PC-9 (cell line): Measurements from ENCODE around the gene SYNPR. TPM values are rescaled to one million over a fixed set of nuclear protein-coding genes. Genes with fewer than 3 reads are reported as not detected.

Experiments
- BruUV-seq: library from RNA; stranded (reverse); fragments of 400-500 nt; replicated peaks from 2 replicates; lab custom pipeline; 2021; lab: Mats Ljungman, UMichigan
- CTCF ChIA-PET: fragments of 300-600 bp; sonication (Branson Sonifier 250); formaldehyde crosslinking; loops from one replicate; lab custom pipeline; 2022; ENCODE audit warnings: antibody characterized with exemption; lab: Charles Lee
- POLR2A ChIA-PET: fragments of 300-600 bp; sonication (Branson Sonifier 250); formaldehyde crosslinking; loops from one replicate; lab custom pipeline; 2022; ENCODE audit warnings: antibody characterized with exemption; ENCODE audit not compliant: unreplicated experiment; lab: Charles Lee
- DNase-seq, 2 experiments: peaks; one replicate each; pipeline versions ENCODE4 v3.0.0 to v3.0.0-alpha.2; 2015 to 2022; ENCODE audit warnings: mixed read lengths in 1 of 2
- H2AFZ ChIP-seq: fragments of 200-600 bp; sonication (generic); 2 replicates; pipeline ENCODE4 v1.8.1; 2017; ENCODE audit warnings: antibody characterized with exemption
- H3F3A ChIP-seq: fragments of 200-600 bp; sonication (generic); 2 replicates; pipeline ENCODE4 v1.8.1; 2017; ENCODE audit warnings: antibody characterized with exemption, mild to moderate bottlenecking, low read depth; ENCODE audit not compliant: insufficient read depth
- H3K27ac ChIP-seq: fragments of 200-600 bp; sonication (generic); 2 replicates; pipeline ENCODE4 v1.6.1; 2016; ENCODE audit warnings: mixed run types
- H3K27me3 ChIP-seq: fragments of 200-600 bp; sonication (generic); 2 replicates; pipeline ENCODE4 v1.6.1; 2016; ENCODE audit warnings: low read depth, mixed run types; ENCODE audit not compliant: insufficient read depth
- H3K36me3 ChIP-seq: fragments of 200-600 bp; sonication (generic); 2 replicates; pipeline ENCODE4 v1.6.1; 2016; ENCODE audit warnings: low read depth, mixed run types
- H3K4me1 ChIP-seq: fragments of 200-600 bp; sonication (generic); replicated peaks from 2 replicates; pipeline ENCODE4 v1.6.1; 2016; ENCODE audit warnings: mixed run types; ENCODE audit not compliant: insufficient read depth
- H3K4me2 ChIP-seq: fragments of 200-600 bp; sonication (generic); 2 replicates; pipeline ENCODE4 v1.6.1; 2017; ENCODE audit warnings: mixed run types
- H3K4me3 ChIP-seq: fragments of 200-600 bp; sonication (generic); 2 replicates; pipeline ENCODE4 v1.6.1; 2016; ENCODE audit warnings: mixed run types
- H3K79me2 ChIP-seq: fragments of 200-600 bp; sonication (generic); 2 replicates; pipeline ENCODE4 v1.6.1; 2017; ENCODE audit warnings: low read depth, mixed run types
- H3K9me2 ChIP-seq: fragments of 200-600 bp; sonication (generic); 2 replicates; pipeline ENCODE4 v1.8.1; 2017; ENCODE audit warnings: mild to moderate bottlenecking; ENCODE audit not compliant: insufficient read depth
- H3K9me3 ChIP-seq: fragments of 200-600 bp; sonication (generic); 2 replicates; pipeline ENCODE4 v1.8.1; 2016; ENCODE audit warnings: low read depth; ENCODE audit not compliant: insufficient read depth
- H4K20me1 ChIP-seq: fragments of 200-600 bp; sonication (generic); 2 replicates; pipeline ENCODE4 v1.8.1; 2017; ENCODE audit not compliant: insufficient read depth
- CTCF ChIP-seq: fragments of 200-600 bp; sonication (generic); conservative IDR thresholded peaks from 2 replicates; pipeline ENCODE4 v1.6.1; 2017; ENCODE audit warnings: mixed run types, antibody characterized with exemption, mild to moderate bottlenecking, moderate library complexity
- EZH2 ChIP-seq: fragments of 200-600 bp; sonication (generic); IDR thresholded peaks from 2 replicates; pipeline ENCODE4 v1.8.0; 2017; ENCODE audit warnings: antibody characterized with exemption, low read depth
- intact Hi-C: fragments of 100-400 bp; cut with micrococcal nuclease; formaldehyde crosslinking; loops from one replicate; pipeline ENCODE4 v1.10.0; 2022; ENCODE audit not compliant: unreplicated experiment
- total RNA-seq: library from RNA; stranded (reverse); gene quantifications from 2 replicates; pipeline ENCODE4 v1.2.3, GENCODE V29; 2021

Gene SYNPR
- total RNA-seq, 1 experiment from 2014 or later = not detected

GRCh38 chr3:63450023-63450422, 171.9 kb downstream of the SYNPR start:
- TF ChIP-seq CTCF (no peak), EZH2 (no peak)
- no peaks in the 10 kb centered on the region for H3K4me1 ChIP-seq
- ChIA-PET POLR2A (no interaction called here), CTCF (no interaction called here)
- BruUV-seq = no TSS peak
- no peaks in the 10 kb centered on the region for H3K36me3 ChIP-seq
- no peaks in the 10 kb centered on the region for H3K27me3 ChIP-seq
- H3K9me3 ChIP-seq = no peaks in the 10 kb centered on the region
- intact Hi-C loops = no loop called here
- no peaks in the 10 kb centered on the region for H3K79me2 ChIP-seq
- no peaks in the 10 kb centered on the region for H3K9me2 ChIP-seq
- no peaks in the 10 kb centered on the region for H3F3A ChIP-seq
- H3K4me3 ChIP-seq = no peak overlapping the region
- no peak for DNase-seq
- no peak overlapping the region for H3K27ac ChIP-seq
- H2AFZ ChIP-seq = no peak overlapping the region
- no peak overlapping the region for H3K4me2 ChIP-seq
- no peaks in the 10 kb centered on the region for H4K20me1 ChIP-seq

- no peaks in the 10 kb centered on the region for H4K20me1 ChIP-seq
- TF ChIP-seq CTCF (no peak), EZH2 (no peak)
- no peak overlapping the region for H3K4me2 ChIP-seq
- H2AFZ ChIP-seq = no peak overlapping the region
- no peak for DNase-seq
- H3K27me3 ChIP-seq = no peaks in the 10 kb centered on the region
- no peaks in the 10 kb centered on the region for H3K4me1 ChIP-seq
- ChIA-PET POLR2A (no interaction called here), CTCF (no interaction called here)
- H3F3A ChIP-seq = no peaks in the 10 kb centered on the region
- BruUV-seq = no TSS peak
- no peaks in the 10 kb centered on the region for H3K36me3 ChIP-seq
- no peak overlapping the region for H3K27ac ChIP-seq
- H3K4me3 ChIP-seq = no peak overlapping the region
- H3K9me2 ChIP-seq = no peaks in the 10 kb centered on the region
- no peaks in the 10 kb centered on the region for H3K9me3 ChIP-seq
- H3K79me2 ChIP-seq = no peaks in the 10 kb centered on the region
- intact Hi-C loops = no loop called here
These were observed 172.7 kb downstream of the SYNPR start for GRCh38 chr3:63450634-63451363.

- no TSS peak for BruUV-seq
- Histone ChIP-seq H3K79me2 (no peaks in the 10 kb centered on the region), H3K27ac (no peak overlapping the region), H3K36me3 (no peaks in the 10 kb centered on the region), H3K4me2 (no peak overlapping the region), H3K27me3 (no peaks in the 10 kb centered on the region), H3K4me1 (no peaks in the 10 kb centered on the region), H2AFZ (no peak overlapping the region), H3K9me2 (no peaks in the 10 kb centered on the region), H3F3A (no peaks in the 10 kb centered on the region), H4K20me1 (no peaks in the 10 kb centered on the region), H3K9me3 (no peaks in the 10 kb centered on the region), H3K4me3 (no peak overlapping the region)
- POLR2A ChIA-PET = no interaction called here
- intact Hi-C loops = no loop called here
- TF ChIP-seq EZH2 (no peak), CTCF (no peak)
- no peak for DNase-seq
- CTCF ChIA-PET = no interaction called here
These were observed 178.8 kb downstream of the SYNPR start for GRCh38 chr3:63456901-63457300.
